HUES6 (cell line): ENCODE data around the gene CCIN.
"Not testable (repeated sequence)": the region's sequence is repeated elsewhere in the genome, so short reads cannot be mapped to it uniquely, and the experiment has no call there.

Experiments
- H3K27ac ChIP-seq: 2 replicates; pipeline ENCODE4 v1.7.0; 2013; ENCODE audit warnings: low read depth, mild to moderate bottlenecking, low read length, inconsistent platforms
- H3K27me3 ChIP-seq: 2 replicates; pipeline ENCODE4 v1.6.1; 2013; ENCODE audit warnings: low read length; ENCODE audit not compliant: control insufficient read depth, insufficient read depth
- H3K36me3 ChIP-seq: 2 replicates; pipeline ENCODE4 v1.6.1; 2013; ENCODE audit warnings: low read length; ENCODE audit not compliant: control insufficient read depth, insufficient read depth
- H3K4me1 ChIP-seq: 2 replicates; pipeline ENCODE4 v1.6.1; 2013; ENCODE audit warnings: low read length; ENCODE audit not compliant: control insufficient read depth, insufficient read depth
- H3K4me3 ChIP-seq: 2 replicates; pipeline ENCODE4 v1.5.1; 2013; ENCODE audit warnings: low read depth, low read length
- H3K9ac ChIP-seq: one replicate; pipeline ENCODE4 v1.6.1; 2013; ENCODE audit warnings: mild to moderate bottlenecking, low read length
- H3K9me3 ChIP-seq: 2 replicates; pipeline ENCODE4 v1.6.1; 2013; ENCODE audit warnings: low read depth, low read length; ENCODE audit not compliant: control insufficient read depth, insufficient read depth

The CCIN gene

GRCh38 chr9:36174271-36174670 is 5.1 kb downstream of the CCIN start:
- H3K27me3 ChIP-seq, result no peaks in the 10 kb centered on the region
- H3K4me3 ChIP-seq, result no peak overlapping the region
- H3K27ac ChIP-seq, result no peak overlapping the region
- no peaks in the 10 kb centered on the region for H3K36me3 ChIP-seq
- H3K9me3 ChIP-seq, result no peaks in the 10 kb centered on the region
- H3K4me1 ChIP-seq, result no peaks in the 10 kb centered on the region
- H3K9ac ChIP-seq, result no peak overlapping the region

DNA sequence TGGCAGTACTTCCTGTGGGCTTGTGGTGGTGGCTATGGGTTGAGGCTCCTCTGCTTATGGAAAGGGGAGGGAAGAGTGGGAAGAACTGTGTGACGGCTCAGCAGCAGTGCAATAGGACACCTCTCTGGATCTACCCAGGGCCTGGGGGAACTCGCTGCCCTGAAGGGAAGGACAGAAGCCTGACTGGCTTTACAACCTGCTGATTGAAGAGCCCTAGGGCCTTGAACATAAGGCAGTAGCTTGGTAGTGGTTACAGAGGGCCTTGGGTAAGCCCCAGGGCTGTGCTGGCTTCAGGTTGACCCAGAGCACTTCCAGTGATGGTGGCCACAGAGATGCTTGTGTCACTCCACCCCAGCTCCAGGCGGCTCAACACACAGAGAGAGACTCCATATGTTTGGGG is 5.5 kb downstream of the CCIN start:
- Histone ChIP-seq H3K27me3 (no peaks in the 10 kb centered on the region), H3K9ac (no peak overlapping the region), H3K4me1 (no peaks in the 10 kb centered on the region)

GRCh38 chr9:36175209-36175608 is 6.0 kb downstream of the CCIN start:
- H3K4me3 ChIP-seq, result not testable (repeated sequence)

More for the DNA sequence above, 5.5 kb downstream of the CCIN start:
- no peak overlapping the region for H3K4me3 ChIP-seq
- no peak overlapping the region for H3K27ac ChIP-seq
- H3K36me3 ChIP-seq, result no peaks in the 10 kb centered on the region
- H3K9me3 ChIP-seq, result no peaks in the 10 kb centered on the region

DNA sequence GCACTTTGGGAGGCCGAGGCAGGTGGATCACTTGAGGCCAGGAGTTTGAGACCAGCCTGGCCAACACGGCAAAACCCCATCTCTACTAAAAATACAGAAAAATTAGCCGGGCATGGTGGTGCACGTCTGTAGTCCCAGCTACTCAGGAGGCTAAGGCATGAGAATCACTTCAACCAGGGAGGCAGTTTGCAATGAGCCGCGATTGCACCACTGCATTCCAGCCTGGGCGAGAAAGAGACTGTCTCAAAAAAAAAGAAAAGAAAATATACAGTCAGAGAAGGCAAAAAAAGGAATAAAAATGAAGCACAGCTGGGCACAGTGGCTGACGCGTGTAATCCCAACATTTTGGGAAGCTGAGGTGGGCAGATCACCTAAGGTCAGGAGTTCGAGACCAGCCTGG is 7.3 kb downstream of the CCIN start:
- H3K9me3 ChIP-seq, H3K27me3 ChIP-seq, H3K9ac ChIP-seq, H3K27ac ChIP-seq, H3K4me1 ChIP-seq, H3K36me3 ChIP-seq, H3K4me3 ChIP-seq: not testable (repeated sequence)

More at GRCh38 chr9:36175209-36175608, 6.0 kb downstream of the CCIN start:
- H3K9ac ChIP-seq, H3K27me3 ChIP-seq, H3K27ac ChIP-seq, H3K4me1 ChIP-seq, H3K9me3 ChIP-seq, H3K36me3 ChIP-seq: not testable (repeated sequence)

- Histone ChIP-seq H3K4me1 (no peaks in the 10 kb centered on the region), H3K27ac (no peak overlapping the region), H3K4me3 (no peak overlapping the region), H3K9ac (no peak overlapping the region), H3K9me3 (peaks cover 7% of the 10 kb centered on the region), H3K36me3 (no peaks in the 10 kb centered on the region), H3K27me3 (no peaks in the 10 kb centered on the region)
Measured at GRCh38 chr9:36177571-36177970, 8.4 kb downstream of the CCIN start.

GRCh38 chr9:36180243-36180642 is 11.1 kb downstream of the CCIN start:
- not testable (repeated sequence) for H3K9me3 ChIP-seq, H3K4me3 ChIP-seq, H3K36me3 ChIP-seq, H3K4me1 ChIP-seq, H3K27me3 ChIP-seq, H3K27ac ChIP-seq, H3K9ac ChIP-seq

DNA sequence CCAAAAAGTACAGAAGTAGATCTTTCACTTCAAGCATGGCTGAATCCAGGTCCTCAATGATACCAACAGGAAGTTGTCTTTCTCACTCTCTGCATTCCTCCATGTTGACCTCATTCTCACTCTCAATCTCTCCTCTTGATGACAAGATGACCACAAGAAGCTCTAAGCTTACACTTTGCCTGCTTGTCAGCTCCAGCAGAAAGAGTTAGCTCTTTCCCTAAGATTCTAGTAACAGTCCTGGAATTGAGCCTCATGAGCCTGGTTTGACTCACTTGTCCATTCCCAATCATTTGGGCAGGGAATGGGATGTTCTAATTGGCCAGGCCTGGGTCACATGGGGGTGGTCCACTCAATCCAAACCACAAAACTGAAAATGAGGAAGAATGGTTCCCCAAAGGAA is 18.2 kb downstream of the CCIN start:
- Histone ChIP-seq H3K9me3 (no peaks in the 10 kb centered on the region), H3K4me3 (no peak overlapping the region), H3K36me3 (no peaks in the 10 kb centered on the region), H3K9ac (no peak overlapping the region), H3K4me1 (peaks cover 11% of the 10 kb centered on the region), H3K27ac (no peak overlapping the region), H3K27me3 (no peaks in the 10 kb centered on the region)

DNA sequence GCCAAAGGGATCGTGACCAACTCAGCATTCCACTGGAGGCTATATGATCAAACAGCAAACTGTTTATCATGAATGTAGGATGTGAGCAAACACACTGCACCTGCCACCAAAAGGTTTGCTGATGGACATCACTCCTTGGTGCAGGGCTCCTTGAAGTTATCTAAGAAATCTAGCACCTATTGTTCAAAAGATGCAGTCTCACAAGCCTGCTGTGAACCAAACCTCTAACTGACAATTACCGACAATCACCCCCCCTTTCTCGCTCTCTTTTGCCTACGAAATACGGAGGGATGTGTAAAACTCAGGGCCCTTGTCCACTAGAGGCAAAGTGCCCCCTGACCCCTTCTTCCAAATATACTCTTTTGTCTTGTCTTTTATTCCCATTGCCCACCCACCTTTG is 19.0 kb downstream of the CCIN start:
- H3K9me3 ChIP-seq, result no peaks in the 10 kb centered on the region
- no peak overlapping the region for H3K27ac ChIP-seq
- no peak overlapping the region for H3K9ac ChIP-seq
- H3K4me1 ChIP-seq, result peaks cover 17% of the 10 kb centered on the region
- no peaks in the 10 kb centered on the region for H3K27me3 ChIP-seq
- H3K4me3 ChIP-seq, result no peak overlapping the region
- no peaks in the 10 kb centered on the region for H3K36me3 ChIP-seq

DNA sequence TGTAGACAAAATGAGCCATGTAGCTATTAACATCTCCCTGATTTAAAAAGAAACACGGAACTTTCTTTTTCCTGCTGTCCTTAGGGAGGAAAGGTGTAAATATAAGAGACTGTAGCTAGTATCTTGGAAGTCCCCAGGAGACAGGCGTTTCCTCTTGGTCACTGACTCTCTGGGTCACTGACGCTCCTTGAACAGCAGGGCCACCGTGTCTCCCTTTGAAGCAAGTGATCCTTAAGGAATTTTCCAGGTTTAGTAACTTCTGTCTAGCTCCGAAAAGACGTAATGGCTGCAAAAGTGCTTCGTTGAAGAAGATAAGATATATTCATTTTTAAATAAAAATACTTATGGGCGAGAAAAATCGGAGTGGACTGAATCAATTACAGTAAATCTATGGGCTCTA is 20.8 kb downstream of the CCIN start:
- H3K9me3 ChIP-seq, result no peaks in the 10 kb centered on the region
- peak overlapping the region; percentile 24 for H3K9ac ChIP-seq
- no peaks in the 10 kb centered on the region for H3K27me3 ChIP-seq
- peaks cover 17% of the 10 kb centered on the region for H3K4me1 ChIP-seq
- peaks cover 13% of the 10 kb centered on the region for H3K36me3 ChIP-seq
- H3K27ac ChIP-seq, result peak overlapping the region; percentile 7; the same call in 1 of the 2 replicates
- peak overlapping the region; percentile 75 for H3K4me3 ChIP-seq

DNA sequence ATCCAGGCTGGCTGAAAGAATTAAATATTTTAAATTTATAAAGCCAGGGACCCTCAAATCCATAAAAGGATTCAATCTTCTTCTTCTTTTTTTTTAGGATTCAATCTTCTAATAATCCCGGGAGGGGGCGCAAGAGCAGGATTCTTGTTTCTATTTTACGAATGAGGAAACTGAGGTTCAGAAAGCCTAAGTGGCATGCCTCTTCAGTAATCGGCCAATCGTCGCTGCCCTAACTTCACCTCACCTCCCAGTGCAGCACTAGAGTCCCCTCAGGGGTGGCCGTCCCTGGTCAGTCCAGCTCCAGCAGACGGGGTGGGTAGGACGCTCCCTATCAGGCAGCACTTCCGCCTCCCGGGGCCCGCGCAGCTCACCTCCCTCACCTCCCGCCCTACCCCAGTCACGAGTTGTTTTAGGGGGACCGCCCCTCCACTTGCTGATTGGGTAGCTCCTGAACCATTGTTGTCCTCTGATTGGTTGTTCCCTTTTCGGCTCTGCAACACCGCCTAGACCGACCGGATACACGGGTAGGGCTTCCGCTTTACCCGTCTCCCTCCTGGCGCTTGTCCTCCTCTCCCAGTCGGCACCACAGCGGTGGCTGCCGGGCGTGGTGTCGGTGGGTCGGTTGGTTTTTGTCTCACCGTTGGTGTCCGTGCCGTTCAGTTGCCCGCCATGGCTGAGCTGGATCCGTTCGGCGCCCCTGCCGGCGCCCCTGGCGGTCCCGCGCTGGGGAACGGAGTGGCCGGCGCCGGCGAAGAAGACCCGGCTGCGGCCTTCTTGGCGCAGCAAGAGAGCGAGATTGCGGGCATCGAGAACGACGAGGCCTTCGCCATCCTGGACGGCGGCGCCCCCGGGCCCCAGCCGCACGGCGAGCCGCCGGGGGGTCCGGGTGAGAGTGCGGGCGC is 21.5 kb downstream of the CCIN start, which contains the start of gene CLTA:
Gene CLTA, plus strand, starts transcription at position 534 of the 902 bp plus-strand sequence. Its CDS starts 136 bp downstream, at position 670.
- Histone ChIP-seq H3K27ac (peak within 1 kb of the TSS; percentile 82), H3K4me1 (peaks cover 17% of the 10 kb centered on the region), H3K27me3 (no peaks in the 10 kb centered on the region), H3K36me3 (peaks cover 18% of the 10 kb centered on the region), H3K9me3 (no peaks in the 10 kb centered on the region), H3K4me3 (peak within 1 kb of the TSS; percentile 75), H3K9ac (peak within 1 kb of the TSS; percentile 85)

DNA sequence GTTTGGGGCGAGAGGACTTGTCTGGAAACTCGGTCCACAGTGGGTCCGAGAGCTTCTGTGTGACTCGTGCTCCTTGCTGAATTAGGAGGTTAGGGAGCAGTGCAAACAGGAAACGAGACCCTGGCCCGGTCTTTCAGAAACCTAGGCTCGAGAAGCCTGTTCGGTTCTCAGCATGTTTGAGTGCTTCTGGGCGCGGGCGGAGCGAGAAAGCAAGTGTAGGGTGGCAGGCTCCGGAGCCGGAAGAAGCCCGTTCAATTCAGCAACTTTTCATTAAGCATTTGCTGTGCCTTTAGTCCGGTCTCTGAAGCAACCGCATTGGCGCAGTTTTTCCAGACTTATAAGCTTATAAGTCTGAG is 22.1 kb downstream of the CCIN start:
- Histone ChIP-seq H3K27ac (peak overlapping the region; percentile 82), H3K4me1 (peaks cover 17% of the 10 kb centered on the region), H3K4me3 (peak overlapping the region; percentile 75), H3K9me3 (no peaks in the 10 kb centered on the region), H3K27me3 (no peaks in the 10 kb centered on the region), H3K36me3 (peaks cover 18% of the 10 kb centered on the region), H3K9ac (peak overlapping the region; percentile 85)
